Stimulated activated memory B cell treated with anti-CD40 and anti-IgM and Interleukin-4, amounts not matched to agents 10 μg/mL and 1 μg/mL and 100 μg/mL, for 72 hours (primary cell): ENCODE measurements around the gene CYP17A1.
"Not testable (repeated sequence)": the region's sequence is repeated elsewhere in the genome, so short reads cannot be mapped to it uniquely, and the experiment has no call there.

Source experiments
- ATAC-seq: fragments of 150-1000 bp; cut with Tn5 transposase; 2 replicates; pipeline ENCODE4 v1.10.0; 2021
- H3K27ac Mint-ChIP-seq: one replicate; pipeline ENCODE4 v1.8.0; 2022; ENCODE audit warnings: mild to moderate bottlenecking, mixed read lengths
- H3K27me3 Mint-ChIP-seq: one replicate; pipeline ENCODE4 v1.8.0; 2022; ENCODE audit warnings: mixed read lengths
- H3K36me3 Mint-ChIP-seq: one replicate; pipeline ENCODE4 v1.8.0; 2022; ENCODE audit warnings: mixed read lengths
- H3K4me1 Mint-ChIP-seq: one replicate; pipeline ENCODE4 v1.8.0; 2022; ENCODE audit warnings: mixed read lengths
- H3K4me3 Mint-ChIP-seq: one replicate; pipeline ENCODE4 v1.8.0; 2022; ENCODE audit warnings: mild to moderate bottlenecking, moderate library complexity, mixed read lengths
- H3K9me3 Mint-ChIP-seq: one replicate; pipeline ENCODE4 v1.8.0; 2022; ENCODE audit warnings: mixed read lengths

The CYP17A1 gene

GRCh38 chr10:102850025-102850518, 12.9 kb upstream of the CYP17A1 start:
- no peaks in the 10 kb centered on the region for H3K27me3 Mint-ChIP-seq
- peaks cover 5% of the 10 kb centered on the region for H3K4me1 Mint-ChIP-seq
- no peaks in the 10 kb centered on the region for H3K36me3 Mint-ChIP-seq
- no peaks in the 10 kb centered on the region for H3K9me3 Mint-ChIP-seq
- no peak overlapping the region for H3K27ac Mint-ChIP-seq
- no peak for ATAC-seq
- no peak overlapping the region for H3K4me3 Mint-ChIP-seq

GRCh38 chr10:102845352-102845902, 8.2 kb upstream of the CYP17A1 start:
- no peak overlapping the region for H3K4me3 Mint-ChIP-seq
- no peaks in the 10 kb centered on the region for H3K36me3 Mint-ChIP-seq
- no peaks in the 10 kb centered on the region for H3K4me1 Mint-ChIP-seq
- H3K27ac Mint-ChIP-seq, result no peak overlapping the region
- H3K9me3 Mint-ChIP-seq, result peaks cover 12% of the 10 kb centered on the region
- ATAC-seq, result no peak
- H3K27me3 Mint-ChIP-seq, result peaks cover 12% of the 10 kb centered on the region

GRCh38 chr10:102844190-102844776, 7.1 kb upstream of the CYP17A1 start:
- not testable (repeated sequence) for H3K36me3 Mint-ChIP-seq, H3K4me3 Mint-ChIP-seq, H3K27ac Mint-ChIP-seq, ATAC-seq, H3K4me1 Mint-ChIP-seq
- peaks cover 12% of the 10 kb centered on the region for H3K9me3 Mint-ChIP-seq
- peaks cover 20% of the 10 kb centered on the region for H3K27me3 Mint-ChIP-seq

GRCh38 chr10:102843139-102843538, 5.9 kb upstream of the CYP17A1 start:
- not testable (repeated sequence) for H3K36me3 Mint-ChIP-seq, H3K4me1 Mint-ChIP-seq, H3K27ac Mint-ChIP-seq, ATAC-seq, H3K4me3 Mint-ChIP-seq
- H3K27me3 Mint-ChIP-seq, result peaks cover 20% of the 10 kb centered on the region
- peaks cover 14% of the 10 kb centered on the region for H3K9me3 Mint-ChIP-seq

GRCh38 chr10:102841827-102842345, 4.7 kb upstream of the CYP17A1 start:
- Mint-ChIP-seq H3K9me3 (peaks cover 20% of the 10 kb centered on the region), H3K27me3 (peaks cover 20% of the 10 kb centered on the region), H3K4me1 (no peaks in the 10 kb centered on the region), H3K36me3 (peaks cover 6% of the 10 kb centered on the region), H3K27ac (no peak overlapping the region), H3K4me3 (no peak overlapping the region)
- no peak for ATAC-seq

- H3K36me3 Mint-ChIP-seq, ATAC-seq, H3K27ac Mint-ChIP-seq, H3K4me3 Mint-ChIP-seq, H3K4me1 Mint-ChIP-seq: not testable (repeated sequence)
- Mint-ChIP-seq H3K9me3 (peaks cover 15% of the 10 kb centered on the region), H3K27me3 (peaks cover 20% of the 10 kb centered on the region)
Measured at GRCh38 chr10:102838276-102838927, 1.2 kb upstream of the CYP17A1 start.

GRCh38 chr10:102835007-102835482, 2.2 kb downstream of the CYP17A1 start:
- H3K9me3 Mint-ChIP-seq, result peaks cover 8% of the 10 kb centered on the region
- H3K4me1 Mint-ChIP-seq, result peaks cover 5% of the 10 kb centered on the region
- ATAC-seq, result peak; percentile 89
- peaks cover 5% of the 10 kb centered on the region for H3K27me3 Mint-ChIP-seq
- H3K36me3 Mint-ChIP-seq, result peaks cover 6% of the 10 kb centered on the region
- no peak overlapping the region for H3K27ac Mint-ChIP-seq
- H3K4me3 Mint-ChIP-seq, result no peak overlapping the region

GRCh38 chr10:102834143-102834542, 3.1 kb downstream of the CYP17A1 start:
- Mint-ChIP-seq H3K27ac (no peak overlapping the region), H3K27me3 (no peaks in the 10 kb centered on the region), H3K9me3 (peaks cover 8% of the 10 kb centered on the region), H3K4me1 (peaks cover 5% of the 10 kb centered on the region), H3K4me3 (no peak overlapping the region), H3K36me3 (peaks cover 6% of the 10 kb centered on the region)
- ATAC-seq, result no peak

- no peak for ATAC-seq
- H3K36me3 Mint-ChIP-seq, result peaks cover 4% of the 10 kb centered on the region
- H3K4me3 Mint-ChIP-seq, result no peak overlapping the region
- H3K27ac Mint-ChIP-seq, result no peak overlapping the region
- no peaks in the 10 kb centered on the region for H3K27me3 Mint-ChIP-seq
- H3K4me1 Mint-ChIP-seq, result peaks cover 5% of the 10 kb centered on the region
- peaks cover 4% of the 10 kb centered on the region for H3K9me3 Mint-ChIP-seq
Measured at GRCh38 chr10:102832987-102833386, 4.2 kb downstream of the CYP17A1 start.

- peaks cover 5% of the 10 kb centered on the region for H3K4me1 Mint-ChIP-seq
- H3K36me3 Mint-ChIP-seq, result no peaks in the 10 kb centered on the region
- no peak overlapping the region for H3K4me3 Mint-ChIP-seq
- no peaks in the 10 kb centered on the region for H3K9me3 Mint-ChIP-seq
- no peaks in the 10 kb centered on the region for H3K27me3 Mint-ChIP-seq
- ATAC-seq, result no peak
- no peak overlapping the region for H3K27ac Mint-ChIP-seq
Measured at GRCh38 chr10:102832248-102832647, 5.0 kb downstream of the CYP17A1 start.

GRCh38 chr10:102831322-102832071, 5.7 kb downstream of the CYP17A1 start:
- no peak overlapping the region for H3K27ac Mint-ChIP-seq
- no peaks in the 10 kb centered on the region for H3K9me3 Mint-ChIP-seq
- H3K4me3 Mint-ChIP-seq, result no peak overlapping the region
- peaks cover 5% of the 10 kb centered on the region for H3K4me1 Mint-ChIP-seq
- ATAC-seq, result no peak
- no peaks in the 10 kb centered on the region for H3K27me3 Mint-ChIP-seq
- no peaks in the 10 kb centered on the region for H3K36me3 Mint-ChIP-seq

- H3K4me1 Mint-ChIP-seq, result no peaks in the 10 kb centered on the region
- no peaks in the 10 kb centered on the region for H3K27me3 Mint-ChIP-seq
- H3K4me3 Mint-ChIP-seq, result no peak overlapping the region
- ATAC-seq, result no peak
- H3K9me3 Mint-ChIP-seq, result no peaks in the 10 kb centered on the region
- no peak overlapping the region for H3K27ac Mint-ChIP-seq
- no peaks in the 10 kb centered on the region for H3K36me3 Mint-ChIP-seq
Measured at GRCh38 chr10:102827597-102827975, 9.6 kb downstream of the CYP17A1 start.

- Mint-ChIP-seq H3K4me3 (no peak overlapping the region), H3K4me1 (no peaks in the 10 kb centered on the region), H3K36me3 (no peaks in the 10 kb centered on the region), H3K27me3 (no peaks in the 10 kb centered on the region), H3K9me3 (no peaks in the 10 kb centered on the region), H3K27ac (no peak overlapping the region)
- no peak for ATAC-seq
Measured at GRCh38 chr10:102826148-102826796, 10.9 kb downstream of the CYP17A1 start.

- no peak overlapping the region for H3K27ac Mint-ChIP-seq
- H3K9me3 Mint-ChIP-seq, result no peaks in the 10 kb centered on the region
- H3K36me3 Mint-ChIP-seq, result no peaks in the 10 kb centered on the region
- no peak for ATAC-seq
- H3K4me1 Mint-ChIP-seq, result no peaks in the 10 kb centered on the region
- H3K4me3 Mint-ChIP-seq, result no peak overlapping the region
- no peaks in the 10 kb centered on the region for H3K27me3 Mint-ChIP-seq
Measured at GRCh38 chr10:102824664-102825063, 12.5 kb downstream of the CYP17A1 start.

- Mint-ChIP-seq H3K4me1 (peaks cover 6% of the 10 kb centered on the region), H3K4me3 (no peak overlapping the region), H3K9me3 (no peaks in the 10 kb centered on the region), H3K27me3 (no peaks in the 10 kb centered on the region), H3K36me3 (no peaks in the 10 kb centered on the region), H3K27ac (no peak overlapping the region)
- no peak for ATAC-seq
Measured at GRCh38 chr10:102822222-102822621, 15.0 kb downstream of the CYP17A1 start.
